HepG2 (cell line): Measurements from ENCODE around the gene CAVIN1. TPM values are rescaled to one million over a fixed set of nuclear protein-coding genes. Genes with fewer than 3 reads are reported as not detected.

Experiments used
- polyA plus RNA-seq, 8 experiments: library from polyadenylated mRNA; depleted of rRNA in 3 of 8; stranded (reverse) in 7 of 8; unstranded in 1 of 8; fragments of >200 nt; fragmentation: Illumina TruSeq in 4 of 8; extraction: Trizol in 4 of 8; gene quantifications; 2 replicates each; pipeline versions ENCODE4 v1.2.1 to v1.2.3, GENCODE V29; 2011 to 2016; ENCODE audit warnings: low read depth in 4 of 8, missing spikeins in 1 of 8, mixed read lengths in 1 of 8; ENCODE audit not compliant: insufficient read depth in 1 of 8
- small RNA-seq, 3 experiments: library from RNA; depleted of rRNA; stranded (forward); fragments of <200 nt; gene quantifications; one replicate each; pipeline ENCODE3, GENCODE V24; 2012; ENCODE audit warnings: low read depth in 2 of 3, low replicate concordance in 1 of 3; ENCODE audit not compliant: insufficient read length in 3 of 3, insufficient read depth in 2 of 3
- total RNA-seq, 5 experiments: library from RNA; depleted of rRNA; stranded (reverse); fragments of >200 nt; fragmentation: Illumina TruSeq; extraction: Trizol; gene quantifications; 2 replicates each; pipeline ENCODE4 v1.2.3, GENCODE V29; 2016; ENCODE audit warnings: low read depth in 1 of 5

CAVIN1 gene
- total and polyA plus RNA-seq, 2 of the 13 experiments (the other 11 are each of a cell fraction or from before 2014, with no cell fraction given) = 15.9 to 25.5 TPM

Small RNA genes within 50 kb of the gene (small RNA-seq; reads per million reads assigned to genes)
- 0 reads per million in 3 experiments for gene RNU7-97P

Other genes starting within 250 kb of the CAVIN1 start
- gene KCNH4, start 242.1 kb downstream of the CAVIN1 start, total RNA-seq (2016; rRNA removed; fragmentation: Illumina TruSeq; extraction: Trizol) = 0.09 TPM in 1 of 2 replicates, not detected in the other
- 0.01 and 0.04 TPM in 2 replicates for gene KCNH4, start 242.1 kb downstream of the CAVIN1 start, polyA plus RNA-seq (2011; rRNA removed)
- gene HCRT, start 237.8 kb downstream of the CAVIN1 start, total RNA-seq (2016; rRNA removed; fragmentation: Illumina TruSeq; extraction: Trizol) = not detected in 2 replicates
- not detected in 2 replicates for gene HCRT, start 237.8 kb downstream of the CAVIN1 start, polyA plus RNA-seq (2011; rRNA removed)
- 8.8 and 22.5 TPM in 2 replicates for gene GHDC, start 228.8 kb downstream of the CAVIN1 start, total RNA-seq (2016; rRNA removed; fragmentation: Illumina TruSeq; extraction: Trizol)
- gene GHDC, start 228.8 kb downstream of the CAVIN1 start, polyA plus RNA-seq (2011; rRNA removed) = 15.4 and 25.6 TPM in 2 replicates
- gene STAT5B, start 146.9 kb downstream of the CAVIN1 start, total RNA-seq (2016; rRNA removed; fragmentation: Illumina TruSeq; extraction: Trizol) = 17.2 and 21.0 TPM in 2 replicates
- 42.8 and 44.8 TPM in 2 replicates for gene STAT5B, start 146.9 kb downstream of the CAVIN1 start, polyA plus RNA-seq (2011; rRNA removed)
- gene STAT5A, start 134.8 kb downstream of the CAVIN1 start, total RNA-seq (2016; rRNA removed; fragmentation: Illumina TruSeq; extraction: Trizol) = 4.1 and 4.5 TPM in 2 replicates
- gene STAT5A, start 134.8 kb downstream of the CAVIN1 start, polyA plus RNA-seq (2011; rRNA removed) = 1.2 and 1.4 TPM in 2 replicates
- 61.8 and 82.7 TPM in 2 replicates for gene STAT3, start 34.8 kb downstream of the CAVIN1 start, total RNA-seq (2016; rRNA removed; fragmentation: Illumina TruSeq; extraction: Trizol)
- gene STAT3, start 34.8 kb downstream of the CAVIN1 start, polyA plus RNA-seq (2011; rRNA removed) = 62.4 and 65.3 TPM in 2 replicates
- 15.9 and 27.9 TPM in 2 replicates for gene ATP6V0A1, start 35.6 kb upstream of the CAVIN1 start, total RNA-seq (2016; rRNA removed; fragmentation: Illumina TruSeq; extraction: Trizol)
- 54.1 and 59.7 TPM in 2 replicates for gene ATP6V0A1, start 35.6 kb upstream of the CAVIN1 start, polyA plus RNA-seq (2011; rRNA removed)
- 13.1 and 40.1 TPM in 2 replicates for gene NAGLU, start 113.0 kb upstream of the CAVIN1 start, total RNA-seq (2016; rRNA removed; fragmentation: Illumina TruSeq; extraction: Trizol)
- gene NAGLU, start 113.0 kb upstream of the CAVIN1 start, polyA plus RNA-seq (2011; rRNA removed) = 28.2 and 29.4 TPM in 2 replicates
- 0.77 and 0.93 TPM in 2 replicates for gene HSD17B1, start 129.7 kb upstream of the CAVIN1 start, total RNA-seq (2016; rRNA removed; fragmentation: Illumina TruSeq; extraction: Trizol)
- 0.34 and 0.54 TPM in 2 replicates for gene HSD17B1, start 129.7 kb upstream of the CAVIN1 start, polyA plus RNA-seq (2011; rRNA removed)
- gene COASY, start 138.9 kb upstream of the CAVIN1 start, total RNA-seq (2016; rRNA removed; fragmentation: Illumina TruSeq; extraction: Trizol) = 90.7 and 115 TPM in 2 replicates
- gene COASY, start 138.9 kb upstream of the CAVIN1 start, polyA plus RNA-seq (2011; rRNA removed) = 125 and 158 TPM in 2 replicates
- 38.9 and 40.2 TPM in 2 replicates for gene MLX, start 143.8 kb upstream of the CAVIN1 start, total RNA-seq (2016; rRNA removed; fragmentation: Illumina TruSeq; extraction: Trizol)
- gene MLX, start 143.8 kb upstream of the CAVIN1 start, polyA plus RNA-seq (2011; rRNA removed) = 74.4 and 85.4 TPM in 2 replicates
- gene PSMC3IP, start 154.5 kb upstream of the CAVIN1 start, total RNA-seq (2016; rRNA removed; fragmentation: Illumina TruSeq; extraction: Trizol) = 20.1 and 22.4 TPM in 2 replicates
- 5.5 and 6.5 TPM in 2 replicates for gene PSMC3IP, start 154.5 kb upstream of the CAVIN1 start, polyA plus RNA-seq (2011; rRNA removed)
- 38.2 and 55.8 TPM in 2 replicates for gene RETREG3, start 186.1 kb upstream of the CAVIN1 start, total RNA-seq (2016; rRNA removed; fragmentation: Illumina TruSeq; extraction: Trizol)
- gene RETREG3, start 186.1 kb upstream of the CAVIN1 start, polyA plus RNA-seq (2011; rRNA removed) = 47.0 and 50.4 TPM in 2 replicates
- 137 TPM in 2 replicates for gene TUBG1, start 186.4 kb upstream of the CAVIN1 start, total RNA-seq (2016; rRNA removed; fragmentation: Illumina TruSeq; extraction: Trizol)
- gene TUBG1, start 186.4 kb upstream of the CAVIN1 start, polyA plus RNA-seq (2011; rRNA removed) = 74.1 and 89.3 TPM in 2 replicates
- 6.6 and 16.0 TPM in 2 replicates for gene TUBG2, start 236.0 kb upstream of the CAVIN1 start, total RNA-seq (2016; rRNA removed; fragmentation: Illumina TruSeq; extraction: Trizol)
- gene TUBG2, start 236.0 kb upstream of the CAVIN1 start, polyA plus RNA-seq (2011; rRNA removed) = 42.3 and 48.3 TPM in 2 replicates